Measurements from ENCODE around the gene SMCO2. TPM values are rescaled to one million over a fixed set of nuclear protein-coding genes. Genes with fewer than 3 reads are reported as not detected.

The SMCO2 gene
- total RNA-seq, 4 donors from 2014 or later, result 1.4 to 3.8 (median 1.5) TPM; not detected in 1

- H3K4me1 ChIP-seq, result peaks cover 0 to 5% (median 0%) of the 10 kb centered on the region in 3 donors
- H3K4me3 ChIP-seq, result no peak overlapping the region
- H3K27ac ChIP-seq, result no peak overlapping the region
- DNase-seq, result no peak
- H3K9me3 ChIP-seq, result peaks cover 0 to 23% (median 22%) of the 10 kb centered on the region in 3 donors
- H3K36me3 ChIP-seq, result no peaks in the 10 kb centered on the region
- intact Hi-C loops (cut with DNase I), result no loop called here
- H3K27me3 ChIP-seq, result no peaks in the 10 kb centered on the region
- TF ChIP-seq POLR2A (IDR thresholded peaks at IDR 0.05) (no peak), CTCF (IDR thresholded peaks at IDR 0.05) (no peak)
Measured at GRCh38 chr12:27478949-27479348, 32.4 kb downstream of the SMCO2 start.

DNA sequence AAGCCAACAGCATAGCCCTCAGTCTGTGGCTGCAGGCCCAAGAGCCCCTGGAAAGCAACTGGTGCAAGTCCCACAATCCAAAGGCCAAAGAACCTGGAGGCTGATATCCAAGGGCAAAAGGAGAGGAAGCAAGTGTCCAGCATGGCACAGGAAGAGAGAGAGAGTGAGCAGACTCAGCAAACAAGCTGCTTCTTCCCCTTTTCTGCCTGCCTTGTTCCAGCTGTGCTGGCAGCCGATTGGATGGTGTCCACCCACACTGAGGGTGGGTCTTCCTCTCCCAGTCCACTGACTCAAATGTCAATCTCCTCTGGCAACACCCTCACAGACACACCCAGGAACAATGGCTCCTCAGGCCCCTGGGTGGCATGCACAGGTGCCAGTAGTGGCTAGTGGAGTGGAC is 33.5 kb downstream of the SMCO2 start:
- intact Hi-C loops (cut with DNase I), result no loop called here
- 90% methylated on average over 1 of the region's 1 CpG; no CpG with 5 or more reads in 1 of the 2 donors for WGBS, 2 donors
- Histone ChIP-seq H3K9me3 (peaks cover 0 to 23% (median 22%) of the 10 kb centered on the region in 3 donors), H3K36me3 (no peaks in the 10 kb centered on the region), H3K27me3 (no peaks in the 10 kb centered on the region), H3K27ac (no peak overlapping the region), H3K4me3 (no peak overlapping the region), H3K4me1 (no peaks in the 10 kb centered on the region)
- TF ChIP-seq CTCF (IDR thresholded peaks at IDR 0.05) (no peak), POLR2A (IDR thresholded peaks at IDR 0.05) (no peak)
- DNase-seq, result no peak

GRCh38 chr12:27486961-27487360 is 40.4 kb downstream of the SMCO2 start:
- H3K27me3 ChIP-seq, result no peaks in the 10 kb centered on the region
- no peaks in the 10 kb centered on the region for H3K4me1 ChIP-seq
- H3K4me3 ChIP-seq, result no peak overlapping the region
- no peak for DNase-seq
- TF ChIP-seq POLR2A (IDR thresholded peaks at IDR 0.05) (no peak), CTCF (IDR thresholded peaks at IDR 0.05) (no peak)
- H3K27ac ChIP-seq, result no peak overlapping the region
- intact Hi-C loops (cut with DNase I), result no loop called here
- H3K9me3 ChIP-seq, result no peaks in the 10 kb centered on the region
- H3K36me3 ChIP-seq, result no peaks in the 10 kb centered on the region

DNA sequence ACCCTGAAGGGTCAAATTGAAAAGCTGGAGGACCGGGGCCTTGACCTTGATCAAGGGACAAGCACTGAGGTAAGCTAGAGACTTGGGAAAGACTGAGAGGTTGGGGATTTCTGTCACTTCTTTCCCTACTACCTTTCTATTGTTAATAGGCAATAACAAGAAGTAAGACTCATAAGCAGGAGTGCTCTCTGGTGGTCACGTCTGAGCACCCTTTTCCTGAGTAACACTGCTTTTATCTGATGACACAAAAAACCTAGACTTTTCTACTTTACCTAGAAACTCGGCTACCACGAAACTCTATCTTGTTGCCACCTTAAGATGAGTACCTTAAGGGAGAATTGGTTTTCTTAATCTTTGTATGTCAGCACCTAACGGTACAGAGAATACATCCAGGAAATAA is 41.9 kb downstream of the SMCO2 start:
- 67 to 84% methylated on average over 5 of the region's 5 CpGs for WGBS, 2 donors
- Histone ChIP-seq H3K27me3 (no peaks in the 10 kb centered on the region), H3K4me3 (no peak overlapping the region), H3K9me3 (no peaks in the 10 kb centered on the region), H3K27ac (no peak overlapping the region), H3K4me1 (no peaks in the 10 kb centered on the region), H3K36me3 (no peaks in the 10 kb centered on the region)
- DNase-seq, result no peak
- intact Hi-C loops (cut with DNase I), result no loop called here
- TF ChIP-seq CTCF (IDR thresholded peaks at IDR 0.05) (no peak), POLR2A (IDR thresholded peaks at IDR 0.05) (no peak)

- intact Hi-C loops (cut with DNase I), result no loop called here
- H3K9me3 ChIP-seq, result no peaks in the 10 kb centered on the region
- 76 to 82% methylated on average over 2 of the region's 2 CpGs for WGBS, 2 donors
- no peaks in the 10 kb centered on the region for H3K4me1 ChIP-seq
- TF ChIP-seq CTCF (IDR thresholded peaks at IDR 0.05) (no peak), POLR2A (IDR thresholded peaks at IDR 0.05) (no peak)
- H3K36me3 ChIP-seq, result no peaks in the 10 kb centered on the region
- no peak overlapping the region for H3K4me3 ChIP-seq
- no peak for DNase-seq
- no peak overlapping the region for H3K27ac ChIP-seq
- H3K27me3 ChIP-seq, result no peaks in the 10 kb centered on the region
Measured at GRCh38 chr12:27491226-27491625, 44.7 kb downstream of the SMCO2 start.

Data from esophagus squamous epithelium (tissue), 5 donors.